H9 (cell line): Measurements from ENCODE around the gene ARHGEF6. TPM values are rescaled to one million over a fixed set of nuclear protein-coding genes. Genes with fewer than 3 reads are reported as not detected.

Experiments
- DNase-seq: peaks from one replicate; pipeline ENCODE4 v3.0.0-alpha.2; 2017
- H2AFZ ChIP-seq: one replicate; pipeline ENCODE4 v1.6.1; 2013; ENCODE audit warnings: mild to moderate bottlenecking, low read length, control low read depth, moderate library complexity
- H2AK5ac ChIP-seq: 2 replicates; pipeline ENCODE4 v1.6.1; 2013; ENCODE audit warnings: low read length, control low read depth, mixed read lengths; ENCODE audit not compliant: insufficient read length
- H2BK120ac ChIP-seq: one replicate; pipeline ENCODE4 v1.6.1; 2013; ENCODE audit warnings: low read depth, mild to moderate bottlenecking, low read length, control low read depth, inconsistent platforms; ENCODE audit not compliant: poor library complexity, severe bottlenecking
- H2BK12ac ChIP-seq: 2 replicates; pipeline ENCODE4 v1.6.1; 2013; ENCODE audit warnings: low read length, control low read depth, mixed read lengths, low read depth; ENCODE audit not compliant: insufficient read length
- H2BK15ac ChIP-seq: 2 replicates; pipeline ENCODE4 v1.6.1; 2013; ENCODE audit warnings: low read depth, low read length, control low read depth
- H2BK20ac ChIP-seq: one replicate; pipeline ENCODE4 v1.6.1; 2013; ENCODE audit warnings: low read depth, mild to moderate bottlenecking, low read length, control low read depth, inconsistent platforms; ENCODE audit not compliant: poor library complexity, severe bottlenecking
- H2BK5ac ChIP-seq: 2 replicates; pipeline ENCODE4 v1.6.1; 2013; ENCODE audit warnings: low read length, control low read depth, mixed read lengths; ENCODE audit not compliant: insufficient read length
- H3K14ac ChIP-seq: 2 replicates; pipeline ENCODE4 v1.6.1; 2013; ENCODE audit warnings: low read length, control low read depth; ENCODE audit not compliant: insufficient read depth
- H3K18ac ChIP-seq: 2 replicates; pipeline ENCODE4 v1.6.1; 2013; ENCODE audit warnings: low read depth, mild to moderate bottlenecking, mixed read lengths, low read length, control low read depth; ENCODE audit not compliant: insufficient read length
- H3K23ac ChIP-seq: 2 replicates; pipeline ENCODE4 v1.6.1; 2013; ENCODE audit warnings: low read length, control low read depth, mixed read lengths, low read depth; ENCODE audit not compliant: insufficient read length
- H3K23me2 ChIP-seq: 2 replicates; pipeline ENCODE4 v1.6.1; 2013; ENCODE audit warnings: low read depth, mild to moderate bottlenecking, mixed read lengths, low read length, control low read depth; ENCODE audit not compliant: insufficient read length, poor library complexity, severe bottlenecking
- H3K27ac ChIP-seq: 2 replicates; pipeline ENCODE4 v1.5.1; 2013; ENCODE audit warnings: low read length, control low read depth, mixed read lengths, low read depth; ENCODE audit not compliant: insufficient read length
- H3K27me3 ChIP-seq: 2 replicates; pipeline ENCODE4 v1.6.1; 2013; ENCODE audit warnings: low read length, control low read depth, inconsistent platforms; ENCODE audit not compliant: insufficient read depth
- H3K4ac ChIP-seq: 2 replicates; pipeline ENCODE4 v1.6.1; 2013; ENCODE audit warnings: low read depth, mild to moderate bottlenecking, control low read depth, inconsistent platforms, low read length, moderate library complexity
- H3K4me1 ChIP-seq: 2 replicates; pipeline ENCODE4 v1.6.1; 2013; ENCODE audit warnings: low read length, control low read depth, inconsistent platforms; ENCODE audit not compliant: insufficient read depth
- H3K4me2 ChIP-seq: 2 replicates; pipeline ENCODE4 v1.6.1; 2013; ENCODE audit warnings: low read length, control low read depth, mixed read lengths; ENCODE audit not compliant: insufficient read length, insufficient read depth
- H3K56ac ChIP-seq: 2 replicates; pipeline ENCODE4 v1.6.1; 2013; ENCODE audit warnings: low read depth, mild to moderate bottlenecking, mixed read lengths, low read length, control low read depth; ENCODE audit not compliant: insufficient read length
- H3K79me1 ChIP-seq: 2 replicates; pipeline ENCODE4 v1.6.1; 2013; ENCODE audit warnings: low read depth, mild to moderate bottlenecking, moderate library complexity, low read length, control low read depth, inconsistent platforms; ENCODE audit not compliant: insufficient read depth, poor library complexity, severe bottlenecking
- H3K79me2 ChIP-seq: 2 replicates; pipeline ENCODE4 v1.6.1; 2013; ENCODE audit warnings: low read length, control low read depth, inconsistent platforms; ENCODE audit not compliant: insufficient read depth
- H3K9ac ChIP-seq: 2 replicates; pipeline ENCODE4 v1.6.1; 2013; ENCODE audit warnings: low read length, control low read depth, mixed read lengths; ENCODE audit not compliant: insufficient read length; ENCODE audit errors: extremely low read depth
- H3K9me3 ChIP-seq: one replicate; pipeline ENCODE4 v1.6.1; 2013; ENCODE audit warnings: low read depth, low read length, inconsistent platforms; ENCODE audit not compliant: control insufficient read depth
- H3T11ph ChIP-seq: one replicate; pipeline ENCODE4 v1.6.1; 2013; ENCODE audit warnings: mild to moderate bottlenecking, low read length, control low read depth, inconsistent platforms
- H4K20me1 ChIP-seq: one replicate; pipeline ENCODE4 v1.6.1; 2013; ENCODE audit not compliant: control insufficient read depth, insufficient read length, insufficient read depth
- H4K5ac ChIP-seq: 2 replicates; pipeline ENCODE4 v1.6.1; 2013; ENCODE audit warnings: low read depth, mild to moderate bottlenecking, mixed read lengths, low read length, control low read depth; ENCODE audit not compliant: insufficient read length
- H4K8ac ChIP-seq: replicated peaks from 2 replicates; pipeline ENCODE4 v1.6.1; 2013; ENCODE audit warnings: low read length, control low read depth, mixed read lengths, low read depth; ENCODE audit not compliant: insufficient read length
- H4K91ac ChIP-seq: 2 replicates; pipeline ENCODE4 v1.6.1; 2013; ENCODE audit warnings: low read depth, mild to moderate bottlenecking, moderate library complexity, mixed read lengths, low read length, control low read depth; ENCODE audit not compliant: insufficient read length
- H3K27ac Mint-ChIP-seq, 3 experiments: 2 replicates in 2 of 3; 3 replicates in 1 of 3; pipeline ENCODE4 v1.8.0; 2020 to 2021; ENCODE audit warnings: mixed read lengths in 3 of 3, mild to moderate bottlenecking in 1 of 3, moderate library complexity in 1 of 3
- H3K27me3 Mint-ChIP-seq: 2 replicates; pipeline ENCODE4 v1.8.0; 2021; ENCODE audit warnings: low read depth, mild to moderate bottlenecking, moderate library complexity, mixed read lengths
- H3K36me3 Mint-ChIP-seq, 3 experiments: 2 replicates in 2 of 3; 3 replicates in 1 of 3; pipeline ENCODE4 v1.8.0; 2020 to 2021; ENCODE audit warnings: low read depth in 3 of 3, mixed read lengths in 3 of 3; ENCODE audit not compliant: insufficient read depth in 1 of 3
- H3K4me1 Mint-ChIP-seq, 2 experiments: 2 replicates each; pipeline ENCODE4 v1.8.0; 2020; ENCODE audit warnings: mixed read lengths in 2 of 2
- H3K4me3 Mint-ChIP-seq, 2 experiments: 2 replicates in 1 of 2; 3 replicates in 1 of 2; pipeline ENCODE4 v1.8.0; 2020 to 2021; ENCODE audit warnings: mild to moderate bottlenecking in 2 of 2, mixed read lengths in 2 of 2, moderate library complexity in 1 of 2
- H3K9me3 Mint-ChIP-seq, 2 experiments: 2 replicates in 1 of 2; 3 replicates in 1 of 2; pipeline ENCODE4 v1.8.0; 2020; ENCODE audit warnings: mild to moderate bottlenecking in 2 of 2, mixed read lengths in 2 of 2, moderate library complexity in 1 of 2
- WGBS: extraction: QIAGEN DNeasy Blood & Tissue Kit; methylation state at CpG from one replicate; pipeline ENCODE4 v1.1.7; 2013; ENCODE audit warnings: missing lambda C conversion rate, low lambda C conversion rate, mixed read lengths; ENCODE audit not compliant: insufficient read length; ENCODE audit errors: extremely low coverage; 5-methylcytosine and 5-hydroxymethylcytosine counted together
- total RNA-seq: library from RNA; stranded (reverse); gene quantifications from 2 replicates; pipeline ENCODE4 v1.2.1, GENCODE V29; 2021
- TF ChIP-seq, protein P1 (sequence below): fragments of 200-600 bp; sonication (generic); conservative IDR thresholded peaks from 3 replicates; pipeline ENCODE4 v1.8.0; 2021; ENCODE audit warnings: antibody characterized with exemption, mild to moderate bottlenecking

The ARHGEF6 gene
- total RNA-seq, 1 experiment from 2014 or later, result 3.6 TPM

DNA sequence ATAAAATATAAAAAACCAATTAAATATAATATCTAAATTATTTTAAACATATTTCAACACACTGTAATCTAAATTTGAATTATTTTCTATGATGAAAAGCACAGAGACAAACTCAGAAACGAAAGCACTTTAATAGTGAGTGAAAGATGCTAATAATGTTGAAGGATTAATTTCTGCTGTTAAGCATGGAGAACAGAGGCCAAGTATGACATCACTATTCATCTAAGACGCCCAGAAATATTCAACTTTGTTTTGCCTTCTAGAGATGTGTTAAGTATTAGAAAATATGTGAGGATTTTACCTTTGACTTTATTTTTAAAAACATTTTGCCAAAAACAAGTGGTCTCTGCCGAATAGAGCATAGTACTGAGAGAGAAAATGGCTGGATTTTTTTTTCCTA is 19.3 kb downstream of the ARHGEF6 start:
- no peak overlapping the region for H3K4me2 ChIP-seq
- H4K20me1 ChIP-seq, result no peaks in the 10 kb centered on the region
- H3K23ac ChIP-seq, result no peak overlapping the region
- no peaks in the 10 kb centered on the region for H3K23me2 ChIP-seq
- H2BK15ac ChIP-seq, result no peak overlapping the region
- H3K9me3 Mint-ChIP-seq, result peaks cover 52 to 58% of the 10 kb centered on the region in 2 experiments
- H3K4me1 ChIP-seq, result no peaks in the 10 kb centered on the region
- no peak overlapping the region for H3K14ac ChIP-seq
- no peak overlapping the region for H2BK5ac ChIP-seq
- no peak overlapping the region for H3K4ac ChIP-seq
- no peak overlapping the region for H3K9ac ChIP-seq
- no peak overlapping the region for H3K27ac ChIP-seq
- H3K27me3 ChIP-seq, result no peaks in the 10 kb centered on the region
- peaks cover 12 to 15% of the 10 kb centered on the region in 2 experiments for H3K4me1 Mint-ChIP-seq
- peaks cover 30% of the 10 kb centered on the region for H3K9me3 ChIP-seq
- H2AK5ac ChIP-seq, result no peak overlapping the region
- H3K56ac ChIP-seq, result no peak overlapping the region
- H3K36me3 Mint-ChIP-seq, result peaks cover 0 to 2% (median 0%) of the 10 kb centered on the region in 3 experiments; a peak in 3 of 7 replicates
- no peak overlapping the region for H2AFZ ChIP-seq
- H3K27ac Mint-ChIP-seq, result no peak overlapping the region
- H3K4me3 Mint-ChIP-seq, result no peak overlapping the region
- peaks cover 9% of the 10 kb centered on the region for H3K27me3 Mint-ChIP-seq
- TF ChIP-seq, protein P1, sequence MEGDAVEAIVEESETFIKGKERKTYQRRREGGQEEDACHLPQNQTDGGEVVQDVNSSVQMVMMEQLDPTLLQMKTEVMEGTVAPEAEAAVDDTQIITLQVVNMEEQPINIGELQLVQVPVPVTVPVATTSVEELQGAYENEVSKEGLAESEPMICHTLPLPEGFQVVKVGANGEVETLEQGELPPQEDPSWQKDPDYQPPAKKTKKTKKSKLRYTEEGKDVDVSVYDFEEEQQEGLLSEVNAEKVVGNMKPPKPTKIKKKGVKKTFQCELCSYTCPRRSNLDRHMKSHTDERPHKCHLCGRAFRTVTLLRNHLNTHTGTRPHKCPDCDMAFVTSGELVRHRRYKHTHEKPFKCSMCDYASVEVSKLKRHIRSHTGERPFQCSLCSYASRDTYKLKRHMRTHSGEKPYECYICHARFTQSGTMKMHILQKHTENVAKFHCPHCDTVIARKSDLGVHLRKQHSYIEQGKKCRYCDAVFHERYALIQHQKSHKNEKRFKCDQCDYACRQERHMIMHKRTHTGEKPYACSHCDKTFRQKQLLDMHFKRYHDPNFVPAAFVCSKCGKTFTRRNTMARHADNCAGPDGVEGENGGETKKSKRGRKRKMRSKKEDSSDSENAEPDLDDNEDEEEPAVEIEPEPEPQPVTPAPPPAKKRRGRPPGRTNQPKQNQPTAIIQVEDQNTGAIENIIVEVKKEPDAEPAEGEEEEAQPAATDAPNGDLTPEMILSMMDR, result no peak
- no peak overlapping the region for H3K18ac ChIP-seq
- H4K91ac ChIP-seq, result no peak overlapping the region
- DNase-seq, result no peak
- H4K5ac ChIP-seq, result no peak overlapping the region
- no peak overlapping the region for H4K8ac ChIP-seq
- H3T11ph ChIP-seq, result no peak overlapping the region
- no CpG with 5 or more reads among the region's 3 CpGs for WGBS
- no peak overlapping the region for H2BK12ac ChIP-seq
- H3K79me2 ChIP-seq, result no peaks in the 10 kb centered on the region
- H2BK120ac ChIP-seq, result no peak overlapping the region
- H2BK20ac ChIP-seq, result no peak overlapping the region
- no peaks in the 10 kb centered on the region for H3K79me1 ChIP-seq
